A549 (cell line): Measurements from ENCODE around the gene DSTN. TPM values are rescaled to one million over a fixed set of nuclear protein-coding genes. Genes with fewer than 3 reads are reported as not detected.

Source experiments
- ATAC-seq, 2 experiments: fragments of 200-7000 bp in 1 of 2; fragments of >200 bp in 1 of 2; cut with Nextera tagmentation in 1 of 2; cut with Tn5 transposase in 1 of 2; 3 replicates each; pipeline versions ENCODE4 v1.8.0 to v1.9.1; 2018 to 2020; ENCODE audit warnings: mild to moderate bottlenecking in 1 of 2, moderate library complexity in 1 of 2
- CTCF ChIA-PET: fragments of 300-600 bp; sonication (Branson Sonifier 250); formaldehyde crosslinking; extraction: SDS; loops from one replicate; lab custom pipeline; 2021; ENCODE audit warnings: antibody characterized with exemption, inconsistent platforms; lab: Yijun Ruan, JAX
- POLR2A ChIA-PET: fragments of 350-600 bp; formaldehyde crosslinking; extraction: SDS; loops from one replicate; lab custom pipeline; 2021; ENCODE audit warnings: antibody characterized with exemption, inconsistent platforms; lab: Yijun Ruan, JAX
- DNase-seq, 2 experiments: peaks; one replicate each; pipeline versions ENCODE4 v3.0.0 to v3.0.0-alpha.2; 2011 to 2016; ENCODE audit warnings: low read depth in 1 of 2, low spot score in 1 of 2
- FAIRE-seq: peaks from 2 replicates; lab custom pipeline; 2011; peaks lifted over from hg19 to GRCh38; lab: Jason Lieb, UNC
- H3K27ac ChIP-seq, 2 experiments: fragments of >200 bp; sonication (Bioruptor Twin); formaldehyde crosslinking; 3 replicates each; pipeline ENCODE4 v1.5.1; 2016 to 2017
- H3K4me1 ChIP-seq: fragments of >200 bp; sonication (Bioruptor Twin); formaldehyde crosslinking; 3 replicates; pipeline ENCODE4 v1.6.1; 2016
- H3K4me2 ChIP-seq: fragments of >200 bp; sonication (Bioruptor Twin); formaldehyde crosslinking; 3 replicates; pipeline ENCODE4 v1.6.1; 2016
- H3K4me3 ChIP-seq: fragments of >200 bp; sonication (Bioruptor Twin); formaldehyde crosslinking; 3 replicates; pipeline ENCODE4 v1.5.1; 2016
- H3K9me3 ChIP-seq: fragments of >200 bp; sonication (Bioruptor Twin); formaldehyde crosslinking; 3 replicates; pipeline ENCODE4 v1.6.1; 2016
- BHLHE40 ChIP-seq: IDR thresholded peaks from 2 replicates; pipeline ENCODE4 v1.6.1; 2012; ENCODE audit warnings: low read depth, low read length, inconsistent platforms
- CBX8 ChIP-seq: fragments of 200-600 bp; sonication (generic); IDR thresholded peaks from 2 replicates; pipeline ENCODE4 v1.6.1; 2016
- CHD4 ChIP-seq: fragments of 200-600 bp; sonication (generic); IDR thresholded peaks from 2 replicates; pipeline ENCODE4 v1.6.1; 2016; ENCODE audit warnings: antibody characterized with exemption, mild to moderate bottlenecking, borderline replicate concordance
- EHF ChIP-seq: fragments of 250-450 bp; sonication (Bioruptor Pico); IDR thresholded peaks from 2 replicates; pipeline ENCODE4 v1.5.0; 2020; ENCODE audit warnings: mild to moderate bottlenecking
- HOXA7 ChIP-seq: fragments of 250-450 bp; sonication (Bioruptor Pico); IDR thresholded peaks from 2 replicates; pipeline ENCODE4 v1.5.0; 2020; ENCODE audit warnings: mild to moderate bottlenecking, moderate library complexity
- HOXB13 ChIP-seq: fragments of 250-450 bp; sonication (Bioruptor Pico); IDR thresholded peaks from 2 replicates; pipeline ENCODE4 v1.5.0; 2020; ENCODE audit warnings: low read depth, mild to moderate bottlenecking, moderate library complexity
- RAD21 ChIP-seq, 2 experiments: fragments of >200 bp in 1 of 2; sonication (Bioruptor Twin) in 1 of 2; formaldehyde crosslinking in 1 of 2; IDR thresholded peaks in 1 of 2; conservative IDR thresholded peaks in 1 of 2; 2 replicates in 1 of 2; 3 replicates in 1 of 2; pipeline ENCODE4 v1.6.1; 2012 to 2018; ENCODE audit warnings: inconsistent platforms in 1 of 2
- RNF2 ChIP-seq: fragments of 200-600 bp; sonication (generic); IDR thresholded peaks from 2 replicates; pipeline ENCODE4 v1.6.1; 2016; ENCODE audit warnings: low read depth, mild to moderate bottlenecking, antibody characterized with exemption, moderate library complexity, borderline replicate concordance
- SREBF2 ChIP-seq: fragments of 450-650 bp; IDR thresholded peaks from 2 replicates; pipeline ENCODE4 v1.6.1; 2014; ENCODE audit warnings: mild to moderate bottlenecking, moderate library complexity
- TP53 ChIP-seq: fragments of 250-450 bp; sonication (Bioruptor Pico); IDR thresholded peaks from 2 replicates; pipeline ENCODE4 v1.5.0; 2021; ENCODE audit warnings: mild to moderate bottlenecking, moderate library complexity
- ZSCAN20 ChIP-seq: fragments of 250-450 bp; sonication (Bioruptor Pico); IDR thresholded peaks from 2 replicates; pipeline ENCODE4 v1.8.0; 2022; ENCODE audit warnings: mild to moderate bottlenecking, moderate library complexity
- WGBS: methylation state at CpG from one replicate; pipeline ENCODE4 v1.1.6; 2017; ENCODE audit errors: missing lambda C conversion rate; 5-methylcytosine and 5-hydroxymethylcytosine counted together
- polyA plus RNA-seq, 4 experiments: library from polyadenylated mRNA; depleted of rRNA in 3 of 4; stranded (reverse); fragments of >200 nt; fragmentation: RNase III in 1 of 4; extraction: RNeasy Plus Mini Kit Qiagen cat#74134 plus additional on column Dnase treatment in 1 of 4; gene quantifications; 2 replicates in 3 of 4; 3 replicates in 1 of 4; pipeline ENCODE4 v1.2.3, GENCODE V29; 2011 to 2017
- TF ChIP-seq, protein P1 (sequence below): fragments of 200-600 bp; sonication (generic); IDR thresholded peaks from 2 replicates; pipeline ENCODE4 v1.6.1; 2016; ENCODE audit warnings: antibody characterized with exemption, mild to moderate bottlenecking, moderate library complexity
- TF ChIP-seq, protein P2 (sequence below): fragments of >200 bp; sonication (Bioruptor Twin); formaldehyde crosslinking; IDR thresholded peaks from 3 replicates; pipeline ENCODE4 v1.6.1; 2016
- TF ChIP-seq, protein P3 (sequence below): IDR thresholded peaks from 2 replicates; pipeline ENCODE4 v1.6.1; 2012; ENCODE audit warnings: low read depth, borderline replicate concordance

DSTN gene
- polyA plus RNA-seq, 2 of the 4 experiments (the other 2 are of a cell fraction) = 544 to 1,131 TPM

DNA sequence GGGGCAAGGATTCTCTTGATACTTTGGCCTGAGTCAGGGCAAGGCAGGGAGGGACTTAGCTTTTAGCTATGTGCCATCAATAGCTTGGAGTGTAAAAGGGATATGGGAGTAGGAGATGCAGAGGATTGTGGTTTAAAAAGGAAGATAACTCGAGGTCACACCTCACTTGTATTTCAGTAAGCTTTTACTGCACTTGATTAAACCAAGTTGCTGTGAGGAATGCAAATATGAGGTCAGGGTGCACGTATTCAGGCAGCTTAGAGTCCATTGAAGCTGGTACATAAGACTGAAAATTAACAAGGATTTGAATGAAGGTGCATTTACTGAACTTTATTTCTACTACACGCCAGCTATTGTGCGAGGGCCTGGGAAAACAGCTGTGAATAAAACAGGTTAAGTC lies 32.1 kb downstream of the DSTN start (continued):
- TF ChIP-seq RNF2 = no peak
- TF ChIP-seq, all 56 proteins: peak for 0

DNA sequence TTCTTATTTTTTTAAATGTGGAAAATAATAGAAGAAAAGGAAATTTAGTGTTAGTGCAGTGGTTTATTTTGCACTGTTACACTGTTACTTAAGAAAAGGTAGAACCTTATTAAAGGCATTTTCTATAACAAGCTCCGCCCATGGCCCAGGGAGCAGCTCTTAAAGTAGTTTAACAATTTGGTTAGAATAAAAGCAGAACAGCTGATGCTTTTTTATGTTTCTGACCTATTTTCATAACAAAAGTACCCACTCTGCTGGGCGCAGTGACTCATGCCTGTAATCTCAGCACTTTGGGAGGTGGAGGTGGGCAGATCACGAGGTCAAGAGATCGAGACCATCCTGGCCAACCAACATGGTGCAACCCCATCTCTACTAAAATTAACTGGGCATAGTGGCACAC lies 32.6 kb downstream of the DSTN start:
- Histone ChIP-seq H3K9me3 (no peaks in the 10 kb centered on the region), H3K4me3 (no peak overlapping the region), H3K4me1 (peaks cover 69% of the 10 kb centered on the region), H3K4me2 (no peak overlapping the region), H3K27ac (0 out of 6 replicates have a peak overlapping the region, but pooled peaks of 1 of the 2 experiments have one; percentile 19)
- TF ChIP-seq, protein P1, sequence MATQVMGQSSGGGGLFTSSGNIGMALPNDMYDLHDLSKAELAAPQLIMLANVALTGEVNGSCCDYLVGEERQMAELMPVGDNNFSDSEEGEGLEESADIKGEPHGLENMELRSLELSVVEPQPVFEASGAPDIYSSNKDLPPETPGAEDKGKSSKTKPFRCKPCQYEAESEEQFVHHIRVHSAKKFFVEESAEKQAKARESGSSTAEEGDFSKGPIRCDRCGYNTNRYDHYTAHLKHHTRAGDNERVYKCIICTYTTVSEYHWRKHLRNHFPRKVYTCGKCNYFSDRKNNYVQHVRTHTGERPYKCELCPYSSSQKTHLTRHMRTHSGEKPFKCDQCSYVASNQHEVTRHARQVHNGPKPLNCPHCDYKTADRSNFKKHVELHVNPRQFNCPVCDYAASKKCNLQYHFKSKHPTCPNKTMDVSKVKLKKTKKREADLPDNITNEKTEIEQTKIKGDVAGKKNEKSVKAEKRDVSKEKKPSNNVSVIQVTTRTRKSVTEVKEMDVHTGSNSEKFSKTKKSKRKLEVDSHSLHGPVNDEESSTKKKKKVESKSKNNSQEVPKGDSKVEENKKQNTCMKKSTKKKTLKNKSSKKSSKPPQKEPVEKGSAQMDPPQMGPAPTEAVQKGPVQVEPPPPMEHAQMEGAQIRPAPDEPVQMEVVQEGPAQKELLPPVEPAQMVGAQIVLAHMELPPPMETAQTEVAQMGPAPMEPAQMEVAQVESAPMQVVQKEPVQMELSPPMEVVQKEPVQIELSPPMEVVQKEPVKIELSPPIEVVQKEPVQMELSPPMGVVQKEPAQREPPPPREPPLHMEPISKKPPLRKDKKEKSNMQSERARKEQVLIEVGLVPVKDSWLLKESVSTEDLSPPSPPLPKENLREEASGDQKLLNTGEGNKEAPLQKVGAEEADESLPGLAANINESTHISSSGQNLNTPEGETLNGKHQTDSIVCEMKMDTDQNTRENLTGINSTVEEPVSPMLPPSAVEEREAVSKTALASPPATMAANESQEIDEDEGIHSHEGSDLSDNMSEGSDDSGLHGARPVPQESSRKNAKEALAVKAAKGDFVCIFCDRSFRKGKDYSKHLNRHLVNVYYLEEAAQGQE = no peak
- no peak for TF ChIP-seq TP53 (CRISPR knock-in tag)
- no peak for TF ChIP-seq SREBF2
- no peak for TF ChIP-seq HOXA7 (CRISPR knock-in tag)
- TF ChIP-seq, protein P2, sequence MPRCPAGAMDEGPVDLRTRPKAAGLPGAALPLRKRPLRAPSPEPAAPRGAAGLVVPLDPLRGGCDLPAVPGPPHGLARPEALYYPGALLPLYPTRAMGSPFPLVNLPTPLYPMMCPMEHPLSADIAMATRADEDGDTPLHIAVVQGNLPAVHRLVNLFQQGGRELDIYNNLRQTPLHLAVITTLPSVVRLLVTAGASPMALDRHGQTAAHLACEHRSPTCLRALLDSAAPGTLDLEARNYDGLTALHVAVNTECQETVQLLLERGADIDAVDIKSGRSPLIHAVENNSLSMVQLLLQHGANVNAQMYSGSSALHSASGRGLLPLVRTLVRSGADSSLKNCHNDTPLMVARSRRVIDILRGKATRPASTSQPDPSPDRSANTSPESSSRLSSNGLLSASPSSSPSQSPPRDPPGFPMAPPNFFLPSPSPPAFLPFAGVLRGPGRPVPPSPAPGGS = no peak
- no peak for TF ChIP-seq RAD21 (conservative IDR thresholded peaks at IDR 0.05 in 1 of 2, IDR thresholded peaks at IDR 0.05 in 1 of 2)
- no peak for TF ChIP-seq CHD4
- TF ChIP-seq, protein P3, sequence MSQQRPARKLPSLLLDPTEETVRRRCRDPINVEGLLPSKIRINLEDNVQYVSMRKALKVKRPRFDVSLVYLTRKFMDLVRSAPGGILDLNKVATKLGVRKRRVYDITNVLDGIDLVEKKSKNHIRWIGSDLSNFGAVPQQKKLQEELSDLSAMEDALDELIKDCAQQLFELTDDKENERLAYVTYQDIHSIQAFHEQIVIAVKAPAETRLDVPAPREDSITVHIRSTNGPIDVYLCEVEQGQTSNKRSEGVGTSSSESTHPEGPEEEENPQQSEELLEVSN = no peak
- TF ChIP-seq ZSCAN20 (CRISPR knock-in tag) = no peak
- TF ChIP-seq BHLHE40 = no peak
- no peak for TF ChIP-seq HOXB13 (CRISPR knock-in tag)
- no peak for TF ChIP-seq CBX8
- no peak for DNase-seq
- ChIA-PET POLR2A (interaction anchor here (1.4 to 2.2 kb wide), 2 partner anchors 8 to 32 kb away, joined by 5 to 13 read pairs; partner anchors contain the start of gene DSTN), CTCF (interaction anchor here (1.0 to 4.1 kb wide), 9 partner anchors 8 to 98 kb away, joined by 3 to 22 read pairs (median 5); no protein-coding TSS in a partner anchor)
- FAIRE-seq = no peak
- ATAC-seq = no peak
- WGBS = 94% methylated on average over 4 of the region's 4 CpGs

DNA sequence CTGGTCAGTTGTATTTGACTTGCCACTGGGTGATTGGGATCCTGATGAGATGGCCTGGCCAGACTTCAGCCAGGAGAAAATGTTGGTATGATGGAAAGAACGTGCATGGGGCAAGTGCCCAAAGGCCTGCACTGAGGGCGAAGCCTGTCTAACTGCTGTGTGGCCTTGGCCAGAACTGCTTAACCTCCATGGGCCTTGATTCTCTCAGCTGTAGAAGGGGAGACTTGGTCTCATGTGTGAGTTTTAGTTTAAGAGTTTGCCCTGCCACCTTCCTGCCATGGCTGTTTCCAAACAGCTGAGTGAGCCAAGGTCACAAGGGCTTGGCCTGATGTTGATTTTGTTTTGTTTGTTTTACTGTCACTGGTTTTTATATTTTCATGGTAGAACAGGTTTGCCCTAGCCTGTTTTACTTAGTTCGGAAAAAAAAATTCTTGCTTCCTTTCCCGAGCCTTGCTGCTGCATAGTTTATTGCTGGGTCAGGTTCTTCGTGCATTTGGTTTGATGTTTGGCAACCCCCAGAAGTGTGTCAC lies 35.3 kb downstream of the DSTN start:
- peak; percentile 20 to 34; a peak in 4 of 6 replicates for ATAC-seq
- POLR2A ChIA-PET = interaction anchor here (1.2 to 1.6 kb wide), 2 partner anchors 35 to 68 kb away, joined by 4 to 8 read pairs; partner anchors contain the start of gene DSTN

More for the DNA sequence above, 35.3 kb downstream of the DSTN start:
- H3K27ac ChIP-seq = peak overlapping the region in 1 of 2 experiments; percentile 55; a peak in 3 of 6 replicates
- CTCF ChIA-PET = interaction anchor here (1.1 to 3.9 kb wide), 13 partner anchors 11 to 391 kb away, joined by 3 to 26 read pairs (median 7); partner anchors contain the start of genes BFSP1 and DSTN
- FAIRE-seq (no peak), DNase-seq (no peak)
- peaks cover 62% of the 10 kb centered on the region for H3K4me1 ChIP-seq
- TF ChIP-seq HOXB13 (CRISPR knock-in tag) (no peak), EHF (CRISPR knock-in tag) (peak; percentile 41; the same call in 1 of the 2 replicates)
- H3K4me3 ChIP-seq = no peak overlapping the region
- H3K4me2 ChIP-seq = peak overlapping the region; percentile 60
- 49% methylated on average over 5 of the region's 5 CpGs for WGBS
- H3K9me3 ChIP-seq = no peaks in the 10 kb centered on the region
